ENCODE measurements around the gene SLC25A39.

DNA sequence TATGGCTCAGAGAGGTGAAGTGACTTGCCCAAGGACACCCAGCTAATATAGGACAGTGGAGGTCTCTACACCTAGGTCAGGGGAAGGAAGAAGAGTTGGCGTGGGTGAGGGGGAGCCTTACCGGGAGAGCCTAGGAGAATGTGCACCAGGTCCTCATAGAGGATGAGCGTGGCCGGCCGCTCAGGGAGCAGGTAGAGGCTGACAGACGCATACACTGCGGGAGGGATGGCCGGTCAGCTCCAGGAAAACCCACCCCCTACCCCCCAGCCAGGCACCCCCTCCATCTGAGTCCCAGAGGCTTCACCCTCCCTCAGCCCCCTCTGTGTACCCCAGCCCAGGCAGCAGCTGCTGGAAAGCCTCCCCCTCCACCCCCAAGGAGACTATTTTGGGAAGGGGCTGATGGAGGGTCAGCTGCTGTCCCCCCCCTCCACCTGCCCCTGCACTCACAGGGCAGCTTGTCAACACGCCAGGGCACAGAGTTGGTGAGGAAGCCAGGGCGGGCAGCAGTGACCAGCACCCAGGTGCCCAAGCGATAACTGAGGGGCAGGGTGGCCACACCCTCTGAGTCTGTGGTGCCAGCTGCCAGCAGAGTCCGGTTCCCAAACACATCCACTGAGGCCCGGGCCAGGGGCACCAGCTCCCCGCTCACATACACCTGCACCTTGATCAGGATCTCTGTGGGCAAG, 35.0 kb upstream of the SLC25A39 start:
- TF ChIP-seq, protein P1, sequence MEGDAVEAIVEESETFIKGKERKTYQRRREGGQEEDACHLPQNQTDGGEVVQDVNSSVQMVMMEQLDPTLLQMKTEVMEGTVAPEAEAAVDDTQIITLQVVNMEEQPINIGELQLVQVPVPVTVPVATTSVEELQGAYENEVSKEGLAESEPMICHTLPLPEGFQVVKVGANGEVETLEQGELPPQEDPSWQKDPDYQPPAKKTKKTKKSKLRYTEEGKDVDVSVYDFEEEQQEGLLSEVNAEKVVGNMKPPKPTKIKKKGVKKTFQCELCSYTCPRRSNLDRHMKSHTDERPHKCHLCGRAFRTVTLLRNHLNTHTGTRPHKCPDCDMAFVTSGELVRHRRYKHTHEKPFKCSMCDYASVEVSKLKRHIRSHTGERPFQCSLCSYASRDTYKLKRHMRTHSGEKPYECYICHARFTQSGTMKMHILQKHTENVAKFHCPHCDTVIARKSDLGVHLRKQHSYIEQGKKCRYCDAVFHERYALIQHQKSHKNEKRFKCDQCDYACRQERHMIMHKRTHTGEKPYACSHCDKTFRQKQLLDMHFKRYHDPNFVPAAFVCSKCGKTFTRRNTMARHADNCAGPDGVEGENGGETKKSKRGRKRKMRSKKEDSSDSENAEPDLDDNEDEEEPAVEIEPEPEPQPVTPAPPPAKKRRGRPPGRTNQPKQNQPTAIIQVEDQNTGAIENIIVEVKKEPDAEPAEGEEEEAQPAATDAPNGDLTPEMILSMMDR (conservative IDR thresholded peaks at IDR 0.05): no peak
- no peak for TF ChIP-seq EZH2 (IDR thresholded peaks at IDR 0.05; ENCODE audit: low read depth)

Measured in PC-9 (cell line).